Stimulated activated CD4-positive, alpha-beta T cell treated with anti-CD3 and anti-CD28 coated beads, Interleukin-1b, Interleukin-23, amount 100 ng/mL, for 1 hour (primary cell): ENCODE data around the gene RASAL2.
"Not testable (repeated sequence)": the region's sequence is repeated elsewhere in the genome, so short reads cannot be mapped to it uniquely, and the experiment has no call there.

Experiments used
- DNase-seq, 2 donors: peaks; one replicate each; pipeline ENCODE4 v3.0.0-alpha.2; 2020; ENCODE audit warnings: low read depth in 2 of 2

The RASAL2 gene

GRCh38 chr1:178282949-178283367, 189.1 kb downstream of the RASAL2 start:
- no peak for DNase-seq

GRCh38 chr1:178283409-178283808, 189.5 kb downstream of the RASAL2 start:
- no peak for DNase-seq

GRCh38 chr1:178284058-178284457, 190.2 kb downstream of the RASAL2 start:
- no peak for DNase-seq

GRCh38 chr1:178291166-178291565, 197.3 kb downstream of the RASAL2 start:
- DNase-seq = no peak

GRCh38 chr1:178294654-178295053, 200.8 kb downstream of the RASAL2 start:
- DNase-seq = no peak

GRCh38 chr1:178300352-178300699, 206.4 kb downstream of the RASAL2 start:
- no peak for DNase-seq

GRCh38 chr1:178301141-178301540, 207.2 kb downstream of the RASAL2 start:
- DNase-seq = no peak

GRCh38 chr1:178307264-178307663, 213.4 kb downstream of the RASAL2 start:
- no peak for DNase-seq

GRCh38 chr1:178308438-178308837, 214.5 kb downstream of the RASAL2 start:
- no peak for DNase-seq

- DNase-seq = no peak
Measured at GRCh38 chr1:178310685-178311105, 216.8 kb downstream of the RASAL2 start.

- no peak for DNase-seq
Measured at GRCh38 chr1:178311164-178311563, 217.3 kb downstream of the RASAL2 start.

- DNase-seq = not testable (repeated sequence)
Measured at GRCh38 chr1:178320280-178320982, 226.5 kb downstream of the RASAL2 start.

- DNase-seq = no peak
Measured at GRCh38 chr1:178323067-178323466, 229.2 kb downstream of the RASAL2 start.

- DNase-seq = no peak
Measured at GRCh38 chr1:178324003-178324402, 230.1 kb downstream of the RASAL2 start.

GRCh38 chr1:178328728-178329127, 234.8 kb downstream of the RASAL2 start:
- no peak for DNase-seq

- no peak for DNase-seq
Measured at GRCh38 chr1:178330153-178330552, 236.2 kb downstream of the RASAL2 start.

- DNase-seq = no peak
Measured at GRCh38 chr1:178330848-178331497, 237.1 kb downstream of the RASAL2 start.

GRCh38 chr1:178335426-178335825, 241.5 kb downstream of the RASAL2 start:
- DNase-seq = no peak

- DNase-seq = no peak
Measured at GRCh38 chr1:178337091-178337706, 243.3 kb downstream of the RASAL2 start.

- DNase-seq = no peak
Measured at GRCh38 chr1:178339834-178340233, 245.9 kb downstream of the RASAL2 start.

GRCh38 chr1:178341261-178341956, 247.5 kb downstream of the RASAL2 start:
- no peak for DNase-seq

GRCh38 chr1:178342745-178343144, 248.8 kb downstream of the RASAL2 start:
- no peak for DNase-seq
